NCI-H2196 treated with DMSO at 0.1 percent for 48 hours (cell line): ENCODE results near the gene ATF5.

Experiments
- DNase-seq: peaks from one replicate; lab custom pipeline; 2025; ENCODE audit not compliant: unreplicated experiment; lab: John Stamatoyannopoulos, UW

The ATF5 gene, protein sequence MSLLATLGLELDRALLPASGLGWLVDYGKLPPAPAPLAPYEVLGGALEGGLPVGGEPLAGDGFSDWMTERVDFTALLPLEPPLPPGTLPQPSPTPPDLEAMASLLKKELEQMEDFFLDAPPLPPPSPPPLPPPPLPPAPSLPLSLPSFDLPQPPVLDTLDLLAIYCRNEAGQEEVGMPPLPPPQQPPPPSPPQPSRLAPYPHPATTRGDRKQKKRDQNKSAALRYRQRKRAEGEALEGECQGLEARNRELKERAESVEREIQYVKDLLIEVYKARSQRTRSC

DNA sequence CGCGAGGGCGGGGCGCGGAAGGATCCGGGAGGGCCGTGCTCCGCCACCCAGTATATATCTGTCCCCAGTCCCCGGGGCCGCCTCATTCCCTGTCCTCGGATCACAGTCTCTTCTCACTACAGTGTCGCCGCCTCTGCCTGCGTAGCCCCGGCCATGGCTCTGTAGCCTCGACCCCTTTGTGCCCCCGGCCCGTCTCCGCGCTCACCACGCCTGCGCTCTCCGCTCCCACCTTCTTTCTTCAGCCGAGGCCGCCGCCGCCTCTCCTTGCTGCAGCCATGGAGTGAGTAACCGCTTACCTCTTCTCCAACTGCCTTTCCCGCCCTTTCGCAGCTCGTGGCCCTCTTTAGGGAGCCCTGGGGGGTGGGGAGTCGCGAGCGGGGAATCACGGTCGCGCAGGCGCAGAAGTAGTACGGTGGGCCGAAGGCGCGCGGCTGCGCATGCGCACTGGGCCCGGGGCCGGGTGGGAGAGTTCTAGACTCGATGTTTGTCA is at the start of gene ATF5, which contains the start of gene NUP62:
Gene ATF5 (plus strand): TSS at position 85 of the 490 bp plus-strand sequence. CDS start 1,646 bp downstream, outside the sequence.
Gene NUP62 (minus strand): TSS at position 384 of the 490 bp plus-strand sequence. CDS start 19,697 bp downstream, outside the sequence.
- DNase-seq = peak; percentile 88

DNA sequence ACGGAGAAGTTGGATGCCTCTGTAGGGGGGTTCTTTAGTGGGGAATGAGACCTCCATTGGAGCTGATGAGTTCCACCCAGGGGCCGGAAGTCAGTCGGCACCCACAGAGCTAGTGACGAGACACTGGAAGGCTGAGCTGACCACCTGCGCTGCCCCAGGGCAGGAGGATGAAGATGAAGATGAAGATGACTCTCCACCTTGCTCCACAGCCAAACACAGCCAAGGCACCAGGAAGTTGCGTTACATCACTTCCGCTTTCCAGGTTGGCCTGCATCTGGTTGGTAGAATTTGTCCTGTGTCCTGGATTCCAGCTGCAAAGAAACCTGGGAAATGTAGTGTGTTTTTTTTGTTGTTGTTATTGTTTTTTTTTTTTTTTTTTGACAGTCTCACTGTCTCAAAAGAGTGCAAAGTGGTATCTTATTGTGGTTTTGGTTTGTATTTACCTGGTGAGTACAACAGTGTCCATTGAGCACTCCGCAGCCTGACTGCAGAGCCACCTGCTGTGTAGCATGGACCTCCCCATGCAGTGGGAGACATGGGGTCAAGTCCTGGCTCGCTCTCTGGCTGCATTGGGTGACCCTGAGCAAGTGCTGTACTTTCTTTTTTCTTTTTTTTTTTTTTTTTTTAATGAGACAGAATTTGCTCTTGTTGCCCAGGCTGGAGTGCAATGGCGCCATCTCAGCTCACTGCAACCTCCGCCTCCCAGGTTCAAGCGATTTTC is 49.6 kb upstream of the ATF5 start:
- no peak for DNase-seq

DNA sequence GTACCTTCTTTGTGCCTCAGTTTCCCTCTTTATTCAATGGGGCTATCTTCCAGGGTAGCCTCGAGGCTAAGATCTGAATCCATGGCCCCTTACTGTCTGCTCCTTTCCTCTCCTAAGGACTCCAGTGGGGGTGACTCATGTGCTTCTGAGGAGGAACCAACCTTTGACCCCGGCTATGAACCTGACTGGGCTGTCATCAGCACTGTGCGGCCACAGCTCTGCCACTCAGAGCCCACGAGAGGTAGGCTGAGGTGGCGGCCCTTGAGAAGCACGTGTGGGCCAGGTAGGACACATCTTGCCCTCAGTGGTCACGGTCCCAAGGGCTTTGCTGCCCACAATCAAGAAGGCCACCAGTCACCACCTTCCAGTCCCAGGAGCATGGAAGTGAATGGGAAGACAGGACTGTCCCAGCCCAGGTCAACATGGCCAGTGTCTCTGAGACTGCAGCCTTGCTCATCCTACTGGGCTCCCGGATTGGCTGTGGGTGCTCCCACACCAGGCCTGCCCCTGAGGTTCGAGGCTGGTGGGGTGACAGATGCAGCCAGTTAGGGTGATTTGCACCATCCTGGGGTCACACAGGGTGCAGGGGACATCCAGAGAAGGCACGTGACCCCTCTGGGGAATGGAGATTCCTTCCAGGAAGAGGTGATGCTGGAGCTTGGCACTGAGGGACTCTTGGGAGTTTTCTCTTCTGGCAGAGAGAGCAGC is 48.7 kb upstream of the ATF5 start:
- DNase-seq = no peak

DNA sequence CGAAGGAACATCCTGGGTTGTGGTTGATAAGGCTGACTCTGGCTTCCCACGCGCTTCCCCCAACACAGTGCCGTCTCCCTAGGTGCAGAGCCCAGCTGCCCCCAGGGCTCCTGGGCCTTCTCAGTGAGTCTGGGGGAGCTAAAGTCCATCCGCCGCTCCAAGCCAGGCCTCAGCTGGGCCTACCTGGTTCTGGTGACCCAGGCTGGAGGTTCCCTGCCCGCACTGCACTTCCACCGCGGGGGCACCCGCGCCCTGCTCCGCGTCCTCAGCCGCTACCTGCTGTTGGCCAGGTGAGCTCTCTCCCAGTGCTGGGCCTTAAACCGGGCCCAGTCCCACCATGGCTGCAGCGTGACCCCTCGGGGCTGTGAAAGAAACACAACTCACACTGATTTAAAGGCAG is 47.8 kb upstream of the ATF5 start:
- no peak for DNase-seq

DNA sequence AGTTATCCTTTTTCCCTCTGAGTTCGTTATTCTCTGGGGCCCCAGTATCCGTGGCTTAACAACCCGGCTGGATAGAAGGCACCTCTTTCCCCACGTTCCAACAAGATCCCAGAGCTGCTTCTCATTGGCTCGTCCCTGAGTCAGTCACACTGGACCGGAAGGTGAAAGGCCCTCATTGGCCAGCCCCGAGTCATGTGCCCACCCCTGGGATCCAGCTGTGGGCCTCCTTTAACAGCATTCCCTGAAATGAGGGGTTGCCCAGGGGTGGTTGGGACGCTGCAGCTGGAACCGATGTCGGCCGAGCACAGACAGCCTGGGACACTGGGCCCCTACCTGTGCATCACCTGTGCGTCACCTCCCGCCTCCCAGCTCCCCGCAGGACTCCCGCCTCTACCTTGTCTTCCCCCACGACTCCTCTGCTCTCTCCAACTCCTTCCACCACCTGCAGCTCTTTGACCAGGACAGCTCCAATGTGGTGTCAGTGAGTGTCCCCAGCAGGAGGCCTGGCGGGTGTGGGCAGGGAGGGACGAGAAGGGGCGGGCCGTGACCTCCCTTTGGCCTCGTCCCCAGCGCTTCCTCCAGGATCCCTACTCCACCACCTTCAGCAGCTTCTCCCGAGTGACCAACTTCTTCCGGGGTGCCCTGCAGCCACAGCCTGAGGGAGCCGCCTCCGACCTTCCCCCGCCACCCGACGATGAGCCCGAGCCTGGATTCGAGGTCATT is 47.2 kb upstream of the ATF5 start:
- no peak for DNase-seq

DNA sequence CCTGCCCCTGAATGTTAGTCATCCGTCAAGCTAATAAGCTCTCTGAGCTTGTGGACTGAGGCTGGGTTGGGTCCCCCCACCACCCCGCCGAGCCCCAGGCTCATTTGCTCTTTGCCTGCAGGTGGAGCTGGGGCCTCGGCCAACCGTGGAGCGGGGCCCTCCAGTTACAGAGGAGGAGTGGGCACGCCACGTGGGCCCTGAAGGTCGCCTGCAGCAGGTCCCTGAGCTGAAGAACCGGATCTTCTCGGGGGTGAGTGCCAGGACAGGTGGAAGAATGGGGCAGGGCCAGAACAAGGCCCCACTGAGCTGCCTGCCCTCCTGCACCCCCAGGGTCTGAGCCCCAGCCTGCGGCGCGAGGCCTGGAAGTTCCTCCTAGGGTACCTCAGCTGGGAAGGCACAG is 46.4 kb upstream of the ATF5 start:
- DNase-seq = no peak

DNA sequence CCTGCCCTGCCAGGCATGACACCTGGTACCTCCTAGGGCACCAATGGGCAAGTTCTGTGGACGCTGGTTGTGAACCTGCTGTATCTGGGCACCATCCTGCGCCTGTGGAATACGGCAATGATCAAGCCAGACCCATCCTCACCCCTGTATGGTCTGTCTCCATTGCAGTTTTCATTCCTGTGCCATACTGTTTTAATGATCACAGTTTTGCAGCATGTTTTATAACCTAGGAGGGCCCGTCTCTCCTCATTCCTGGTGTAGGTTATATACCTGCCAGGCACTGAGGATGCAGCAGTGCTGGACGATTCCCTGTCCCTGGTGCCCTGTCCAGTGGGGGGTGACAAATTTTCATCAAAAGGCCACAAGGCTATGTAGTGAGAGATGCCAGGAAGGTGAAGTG is 45.9 kb upstream of the ATF5 start:
- no peak for DNase-seq

DNA sequence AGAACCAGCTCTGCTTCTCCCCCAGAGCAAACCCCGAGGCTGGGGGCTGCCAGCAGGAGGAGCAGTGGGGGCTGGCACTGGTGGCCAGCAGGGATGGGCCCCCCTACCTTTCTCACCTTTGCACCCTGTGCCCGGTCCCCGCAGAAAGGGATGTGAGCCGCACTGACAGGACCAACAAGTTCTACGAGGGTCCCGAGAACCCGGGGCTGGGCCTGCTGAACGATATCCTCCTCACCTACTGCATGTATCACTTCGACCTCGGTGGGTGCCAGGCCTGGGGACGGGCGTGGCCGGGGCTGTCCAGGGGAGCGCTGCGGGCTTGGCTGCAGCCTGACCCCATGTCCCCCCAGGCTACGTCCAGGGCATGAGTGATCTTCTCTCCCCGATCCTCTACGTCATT is 44.9 kb upstream of the ATF5 start:
- DNase-seq = no peak

DNA sequence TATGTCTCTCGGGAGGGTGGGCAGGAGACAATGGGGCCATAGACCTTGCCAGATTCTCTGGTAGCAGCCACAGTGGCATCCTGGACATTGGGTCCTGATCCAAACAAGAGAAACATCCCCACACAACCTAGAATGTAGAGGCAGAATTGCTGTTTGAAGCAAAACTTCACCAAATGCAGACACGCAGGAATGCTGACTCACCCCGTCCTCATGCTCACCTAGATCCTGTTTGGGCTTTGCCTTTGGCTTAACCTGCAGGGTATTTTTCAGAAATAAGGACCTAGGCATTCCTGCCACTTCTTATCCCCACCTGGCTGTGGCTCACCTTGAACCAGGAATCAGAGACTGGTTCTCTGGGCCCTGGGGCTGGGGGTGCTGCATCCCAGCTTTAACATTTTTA is 44.2 kb upstream of the ATF5 start:
- no peak for DNase-seq

DNA sequence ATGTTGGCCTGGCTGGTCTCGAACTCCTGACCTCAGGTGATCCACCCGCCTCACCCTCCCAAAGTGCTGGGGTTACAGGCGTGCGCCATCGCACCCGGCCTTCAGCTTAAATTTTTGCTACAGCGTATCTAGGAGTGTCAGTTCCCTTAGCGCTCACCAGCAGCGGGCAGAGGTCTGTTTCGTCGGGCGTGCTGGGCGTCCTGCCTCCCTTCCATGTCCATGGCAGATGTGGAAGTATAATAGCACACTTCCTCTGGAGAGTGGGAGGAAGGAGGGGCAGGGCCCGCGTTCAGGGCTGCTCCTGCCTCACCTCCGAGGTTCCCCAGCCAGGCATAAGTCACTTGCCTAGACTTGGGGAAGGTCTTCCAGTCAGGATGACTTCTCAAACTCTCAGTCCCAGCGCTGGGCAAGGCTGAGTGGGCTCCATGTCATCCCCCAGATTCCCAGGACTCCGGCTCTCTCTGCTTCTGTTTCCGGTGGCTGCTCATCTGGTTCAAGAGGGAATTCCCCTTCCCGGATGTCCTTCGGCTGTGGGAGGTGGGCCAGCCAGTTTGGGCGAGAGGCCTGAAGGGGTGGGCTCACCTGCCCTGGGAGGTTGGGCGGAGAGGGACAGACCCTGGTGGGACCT is 41.9 kb upstream of the ATF5 start:
- DNase-seq = no peak

DNA sequence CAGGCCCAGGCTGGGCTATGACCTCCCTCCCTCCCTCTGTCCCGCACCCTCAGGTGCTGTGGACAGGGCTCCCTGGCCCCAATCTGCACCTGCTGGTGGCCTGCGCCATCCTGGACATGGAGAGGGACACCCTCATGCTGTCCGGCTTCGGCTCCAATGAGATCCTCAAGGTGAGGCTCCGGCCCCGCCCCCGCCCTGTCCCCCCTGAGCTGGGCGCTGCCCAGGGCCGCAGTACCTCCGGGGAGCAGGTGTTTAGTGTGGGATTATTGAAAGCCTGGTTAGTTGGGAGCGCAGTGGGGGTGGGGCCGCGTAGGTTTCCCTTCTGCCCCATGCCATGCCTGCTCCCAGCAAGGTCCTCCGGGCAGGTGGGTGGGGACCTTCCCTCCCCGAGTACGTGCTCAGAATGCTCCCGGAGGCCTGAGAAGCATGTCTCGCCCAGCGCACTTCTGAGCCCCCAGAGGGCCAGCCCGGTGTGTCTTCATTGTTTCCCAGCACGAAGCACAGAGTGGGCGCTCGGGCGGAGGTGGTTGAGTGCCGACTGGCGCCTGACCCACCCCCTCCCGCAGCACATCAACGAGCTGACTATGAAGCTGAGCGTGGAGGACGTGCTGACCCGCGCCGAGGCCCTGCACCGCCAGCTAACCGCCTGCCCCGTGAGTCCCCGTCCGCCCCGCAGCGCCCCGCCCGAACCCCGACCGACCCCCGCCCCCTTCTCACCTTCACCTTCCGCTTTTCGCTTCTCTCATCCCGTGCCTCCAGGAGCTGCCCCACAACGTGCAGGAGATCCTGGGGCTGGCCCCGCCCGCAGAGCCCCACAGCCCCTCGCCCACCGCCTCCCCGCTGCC is 41.1 kb upstream of the ATF5 start:
- no peak for DNase-seq

DNA sequence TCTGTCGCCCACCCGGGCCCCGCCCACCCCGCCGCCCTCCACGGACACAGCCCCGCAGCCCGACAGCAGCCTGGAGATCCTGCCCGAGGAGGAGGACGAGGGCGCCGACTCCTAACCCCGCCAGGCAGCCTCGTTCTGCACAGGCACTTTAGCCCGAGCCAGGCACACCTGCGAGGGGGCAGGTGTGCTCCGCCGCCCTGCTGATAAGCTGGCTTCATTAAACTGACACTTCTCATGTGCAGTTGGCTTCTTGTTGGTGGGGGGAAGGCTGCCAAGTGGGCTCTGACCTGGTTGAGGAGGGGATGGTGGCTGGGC is 40.5 kb upstream of the ATF5 start:
- DNase-seq = no peak

DNA sequence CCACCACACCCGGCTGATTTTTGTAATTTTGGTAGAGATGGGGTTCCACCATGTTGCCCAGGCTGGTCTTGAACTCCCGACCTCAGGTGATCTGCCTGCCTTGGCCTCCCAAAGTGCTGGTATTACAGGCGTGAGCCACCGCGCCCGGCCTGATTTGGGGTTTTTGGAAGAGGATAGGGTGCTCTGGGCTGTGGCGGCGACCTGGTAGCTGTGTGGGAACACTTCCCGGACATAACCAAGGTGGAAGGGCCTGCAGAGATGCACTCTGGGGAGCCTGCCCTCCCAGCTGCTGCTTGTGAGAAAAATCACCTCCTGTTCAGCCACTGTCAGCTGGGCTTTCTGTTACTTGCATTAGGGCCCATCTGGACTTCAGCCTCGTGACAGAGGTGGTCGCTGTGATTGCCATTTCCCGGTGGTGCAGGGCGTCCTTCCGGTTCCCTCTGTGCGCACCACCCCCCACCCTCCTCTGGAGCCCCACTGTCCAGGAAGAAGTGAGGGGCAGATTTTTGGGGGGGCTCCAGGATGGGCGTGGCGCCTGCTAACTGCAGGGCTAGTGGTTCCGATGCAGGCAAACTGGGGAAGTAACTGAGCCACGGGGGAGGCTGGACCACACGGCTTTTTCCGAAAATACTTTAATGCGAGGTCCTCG is 39.8 kb upstream of the ATF5 start:
- no peak for DNase-seq

DNA sequence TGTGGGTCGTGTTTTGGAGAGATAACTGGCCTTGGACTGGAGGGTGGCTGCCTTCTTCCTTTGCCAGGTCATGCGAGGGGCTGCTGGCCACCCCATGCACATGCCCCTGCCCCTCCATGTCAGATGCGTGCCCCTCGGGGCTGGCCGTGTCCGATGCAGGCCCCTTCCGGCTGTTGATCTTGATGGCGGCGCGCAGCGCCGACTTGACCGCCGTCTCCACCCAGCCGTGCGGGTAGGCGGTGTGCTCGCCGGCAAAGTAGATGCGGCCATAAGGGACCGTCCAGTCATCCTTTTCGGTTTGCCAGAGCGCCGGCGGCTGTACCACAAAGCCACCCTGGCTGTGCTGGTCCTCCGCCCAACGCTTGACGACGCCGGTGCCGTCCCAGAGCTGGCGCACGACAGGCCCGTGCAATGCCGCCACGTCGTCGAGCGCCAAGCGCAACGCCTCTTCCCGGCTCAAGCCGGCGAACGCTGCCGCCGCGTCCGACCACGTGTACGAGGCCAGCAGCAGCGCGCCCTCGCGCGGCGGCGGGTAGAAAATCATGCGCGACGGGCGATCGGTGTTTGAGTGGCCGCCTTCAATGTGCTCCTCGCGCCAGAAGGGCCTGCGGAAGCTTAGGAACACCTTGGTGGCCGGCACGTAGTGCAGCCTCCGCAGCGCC is 39.2 kb upstream of the ATF5 start:
- peak; percentile 62 for DNase-seq

DNA sequence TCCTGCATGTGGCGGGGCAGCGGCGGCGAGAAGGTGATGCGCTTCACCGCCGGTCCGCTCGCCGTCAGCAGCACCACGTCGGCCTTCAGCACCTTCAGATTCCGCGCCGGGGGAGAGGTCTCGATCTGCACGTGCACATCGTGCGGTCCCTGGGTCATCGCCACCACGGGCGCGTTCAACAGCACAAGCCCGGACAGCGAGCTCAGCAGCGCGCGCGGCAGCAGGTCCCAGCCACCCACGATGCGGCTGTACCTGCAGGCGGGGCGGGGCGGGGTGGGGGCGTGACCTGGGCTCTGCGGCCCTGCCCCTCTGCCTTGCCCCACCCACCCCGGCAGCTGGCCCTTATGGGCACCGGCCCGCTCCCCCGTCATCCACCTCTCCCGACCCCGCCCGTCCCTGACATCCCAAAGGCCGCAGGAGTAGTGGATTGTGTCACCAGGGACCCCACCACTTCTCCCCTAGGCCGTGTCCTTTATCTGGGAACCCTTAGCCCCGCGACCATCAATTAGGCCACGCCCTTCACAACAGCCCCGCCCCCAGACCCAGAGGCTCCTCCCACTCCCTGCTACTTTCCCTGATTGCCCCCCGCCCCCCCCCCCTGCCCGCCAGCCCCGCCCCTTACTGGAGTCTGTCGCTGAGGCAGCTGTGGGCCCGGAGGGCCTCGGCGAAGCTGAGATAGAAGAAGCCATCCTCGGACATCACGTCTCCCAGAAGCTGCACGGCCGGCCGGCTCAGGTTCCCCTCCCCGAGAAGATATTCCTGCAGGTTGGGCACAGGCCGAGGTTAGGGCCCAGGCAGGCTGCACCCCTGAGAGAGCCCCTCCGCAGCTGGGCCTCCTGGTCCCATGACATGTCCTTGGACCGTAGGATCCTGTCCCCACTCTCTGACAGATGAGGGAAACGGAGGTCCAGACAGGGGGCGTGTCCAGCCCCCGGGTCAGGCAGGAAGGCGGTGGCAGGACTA is 38.4 kb upstream of the ATF5 start:
- peak; percentile 40 for DNase-seq

DNA sequence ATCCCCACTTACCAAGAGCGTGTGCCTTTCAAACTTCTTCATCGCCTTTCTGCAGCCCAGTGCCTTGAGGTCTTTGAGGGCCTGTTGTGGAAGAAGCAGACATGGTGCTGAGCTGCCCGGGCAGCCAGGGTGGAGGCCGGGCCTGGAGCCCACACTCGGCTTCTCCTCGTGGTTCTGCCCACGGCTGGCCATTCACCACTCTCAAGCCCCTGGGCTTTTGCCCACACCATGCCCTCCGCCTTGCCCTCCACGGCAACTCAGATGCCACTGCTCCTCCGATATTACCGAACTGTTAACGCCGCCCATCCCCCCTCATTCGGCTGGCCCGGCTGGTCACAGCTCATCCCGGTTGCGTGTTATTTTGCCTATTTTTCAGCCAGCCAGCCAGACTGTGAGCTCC is 37.6 kb upstream of the ATF5 start:
- no peak for DNase-seq

DNA sequence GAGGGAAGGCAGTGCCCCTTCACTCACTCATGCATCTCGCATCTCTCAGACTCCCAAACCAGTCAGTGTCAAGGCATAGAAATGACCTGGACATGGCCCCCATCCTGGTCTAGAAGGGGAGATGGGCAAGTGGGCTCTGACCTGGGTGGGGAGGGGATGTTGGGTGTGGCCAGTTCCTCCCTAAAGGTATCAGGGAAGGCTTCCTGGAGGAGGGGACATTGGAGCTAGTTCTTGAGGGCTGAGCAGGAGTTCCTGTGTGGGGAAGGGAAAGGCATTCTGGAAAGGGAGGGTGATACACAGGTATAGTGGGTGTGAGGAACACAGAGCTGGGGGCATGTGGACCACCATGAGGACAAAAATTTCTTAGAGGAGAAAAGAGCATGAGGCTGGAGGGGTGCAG is 36.3 kb upstream of the ATF5 start:
- DNase-seq = no peak
